GM12874 (cell line): ENCODE results near the gene VIT.

Experiments
- TF ChIP-seq, protein P1 (sequence below): IDR thresholded peaks from 2 replicates; pipeline ENCODE4 v1.5.1; 2011; ENCODE audit warnings: low read depth, mild to moderate bottlenecking, control low read depth, low read length, moderate library complexity; ENCODE audit not compliant: insufficient read depth

VIT gene

DNA sequence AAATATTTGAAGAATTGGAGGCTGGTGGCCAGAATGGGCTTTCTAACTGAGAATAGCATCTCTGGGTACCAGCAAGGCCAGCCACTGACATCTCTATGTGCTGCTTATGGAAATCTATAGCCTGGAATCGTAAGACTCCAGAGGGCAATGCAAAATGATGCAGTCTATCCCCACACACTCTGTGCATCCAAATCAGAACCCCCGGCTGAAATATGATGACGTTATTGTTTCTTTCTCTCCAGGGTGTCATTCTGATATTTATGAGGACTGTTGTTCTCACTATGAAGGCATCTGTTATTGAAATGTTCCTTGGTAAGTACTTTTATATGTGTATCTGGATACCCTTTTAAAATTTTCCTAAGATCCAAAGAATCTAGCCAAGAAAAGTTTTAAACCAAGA lies 19.6 kb downstream of the VIT start:
- TF ChIP-seq, protein P1, sequence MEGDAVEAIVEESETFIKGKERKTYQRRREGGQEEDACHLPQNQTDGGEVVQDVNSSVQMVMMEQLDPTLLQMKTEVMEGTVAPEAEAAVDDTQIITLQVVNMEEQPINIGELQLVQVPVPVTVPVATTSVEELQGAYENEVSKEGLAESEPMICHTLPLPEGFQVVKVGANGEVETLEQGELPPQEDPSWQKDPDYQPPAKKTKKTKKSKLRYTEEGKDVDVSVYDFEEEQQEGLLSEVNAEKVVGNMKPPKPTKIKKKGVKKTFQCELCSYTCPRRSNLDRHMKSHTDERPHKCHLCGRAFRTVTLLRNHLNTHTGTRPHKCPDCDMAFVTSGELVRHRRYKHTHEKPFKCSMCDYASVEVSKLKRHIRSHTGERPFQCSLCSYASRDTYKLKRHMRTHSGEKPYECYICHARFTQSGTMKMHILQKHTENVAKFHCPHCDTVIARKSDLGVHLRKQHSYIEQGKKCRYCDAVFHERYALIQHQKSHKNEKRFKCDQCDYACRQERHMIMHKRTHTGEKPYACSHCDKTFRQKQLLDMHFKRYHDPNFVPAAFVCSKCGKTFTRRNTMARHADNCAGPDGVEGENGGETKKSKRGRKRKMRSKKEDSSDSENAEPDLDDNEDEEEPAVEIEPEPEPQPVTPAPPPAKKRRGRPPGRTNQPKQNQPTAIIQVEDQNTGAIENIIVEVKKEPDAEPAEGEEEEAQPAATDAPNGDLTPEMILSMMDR = no peak

DNA sequence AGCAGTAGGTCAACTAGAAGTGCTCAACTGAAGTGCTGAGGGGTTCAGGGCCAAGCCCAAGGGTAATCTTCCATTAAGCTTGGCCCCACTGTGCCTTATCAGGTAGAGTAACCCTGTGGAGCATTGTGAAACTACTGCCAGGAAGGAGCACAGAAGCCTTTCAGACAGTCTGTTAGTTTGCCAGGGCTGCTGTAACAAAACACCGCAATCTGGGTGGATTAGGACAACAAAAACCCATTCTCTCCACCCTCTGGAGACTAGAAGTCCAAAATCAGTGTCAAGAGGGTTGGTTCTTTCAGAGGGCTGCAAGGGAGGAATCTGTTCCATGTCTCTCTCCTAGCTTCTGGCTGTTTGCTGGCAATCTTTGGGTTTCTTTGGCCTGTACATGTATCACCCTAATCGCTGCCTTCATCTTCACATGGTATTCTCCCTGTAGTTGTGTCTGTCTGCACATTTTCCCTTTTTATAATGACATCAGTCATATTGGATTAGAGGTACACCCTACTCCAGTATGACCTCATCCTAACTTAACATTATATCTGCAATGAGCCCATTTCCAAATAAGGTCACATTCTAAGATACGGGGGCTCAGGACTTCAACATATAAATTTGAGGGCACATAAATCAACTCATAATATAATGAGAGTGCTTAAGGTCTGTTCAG lies 21.2 kb downstream of the VIT start:
- TF ChIP-seq, protein P1 = no peak

DNA sequence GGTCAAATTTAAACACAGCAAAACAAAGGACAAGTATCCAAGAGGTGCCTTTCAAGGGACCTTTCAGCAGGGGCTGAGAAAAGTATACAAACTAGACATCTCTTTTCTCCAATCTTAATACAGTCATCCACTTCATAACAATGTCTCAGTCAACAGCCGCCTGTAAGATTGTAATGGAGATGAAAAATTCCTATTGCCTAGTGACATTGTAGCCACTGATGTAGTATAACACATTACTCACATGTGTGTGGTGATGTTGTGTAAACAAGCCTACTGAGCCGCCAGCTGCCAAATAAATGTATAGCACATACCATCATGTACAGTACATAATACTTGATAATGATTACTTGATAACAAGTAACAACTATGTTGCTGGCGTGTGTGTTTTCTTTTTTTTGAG lies 31.0 kb downstream of the VIT start:
- TF ChIP-seq, protein P1 = no peak

DNA sequence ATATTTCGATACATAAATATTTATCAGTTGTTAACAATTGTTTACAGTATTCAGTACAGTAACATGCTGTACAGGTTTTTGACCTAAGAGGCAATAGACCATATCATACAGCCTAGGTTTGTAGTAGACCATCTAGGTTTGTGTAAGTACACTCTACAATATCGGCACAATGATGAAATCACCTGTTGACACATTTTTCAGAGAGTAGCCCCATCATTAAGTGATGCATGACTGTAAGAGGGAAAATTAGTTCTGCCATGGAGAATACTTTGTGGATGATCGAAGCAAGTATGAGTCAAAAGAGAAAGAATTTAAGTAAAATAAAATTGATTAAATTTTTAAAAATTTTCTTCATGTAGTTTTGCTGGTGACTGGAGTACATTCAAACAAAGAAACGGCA lies 32.6 kb downstream of the VIT start:
- TF ChIP-seq, protein P1 = no peak

DNA sequence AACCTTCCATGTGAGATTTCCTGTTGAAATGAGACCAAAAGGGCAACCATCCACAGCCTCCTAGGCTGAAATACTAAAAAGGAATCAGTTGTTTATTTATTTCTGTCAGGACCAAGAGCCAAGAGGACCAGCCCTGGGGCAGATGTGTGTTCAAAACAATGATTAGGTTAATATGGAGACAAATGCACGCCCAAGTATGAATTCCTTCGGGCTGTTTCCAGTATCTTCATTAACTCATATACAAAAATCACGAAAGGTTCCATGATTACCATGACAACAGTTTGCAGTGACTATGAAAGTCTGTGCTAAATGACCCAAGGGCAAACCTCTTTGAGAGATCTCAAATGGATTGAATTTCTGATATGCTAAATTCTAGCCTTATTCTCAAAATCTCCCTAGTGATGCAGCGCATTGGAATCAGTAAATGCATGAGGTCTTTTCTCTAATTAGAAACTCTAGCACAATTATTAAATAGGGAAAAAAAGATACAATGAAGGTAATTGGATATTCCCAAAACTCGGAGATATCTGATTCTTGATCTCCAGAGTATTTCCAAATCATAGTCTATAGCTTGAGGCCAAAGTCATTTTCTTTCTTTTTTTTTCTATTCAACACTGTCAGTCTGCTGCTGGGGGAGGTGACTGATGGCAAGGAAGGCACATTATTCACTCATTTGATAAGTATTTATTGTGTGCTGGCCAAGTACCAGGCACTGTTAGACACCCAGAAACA lies 35.6 kb downstream of the VIT start:
- TF ChIP-seq, protein P1 = no peak

DNA sequence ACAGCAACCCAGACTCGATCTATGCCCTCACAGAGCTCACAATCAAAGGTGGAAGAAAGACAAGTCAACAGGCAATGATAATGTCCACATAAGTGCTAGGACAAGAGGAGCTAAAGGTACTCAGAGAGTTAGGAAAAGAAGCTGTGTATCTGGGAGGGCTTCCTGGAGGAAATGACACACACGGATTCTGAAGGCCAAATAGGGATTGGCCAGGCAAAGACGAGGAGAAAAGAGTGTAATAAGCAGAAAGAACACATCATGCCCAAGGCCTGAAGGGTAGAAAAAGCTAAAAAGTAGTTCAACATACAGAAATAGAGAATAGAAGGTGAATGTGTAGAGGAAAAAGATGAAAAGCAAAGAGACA lies 36.1 kb downstream of the VIT start:
- TF ChIP-seq, protein P1 = no peak

DNA sequence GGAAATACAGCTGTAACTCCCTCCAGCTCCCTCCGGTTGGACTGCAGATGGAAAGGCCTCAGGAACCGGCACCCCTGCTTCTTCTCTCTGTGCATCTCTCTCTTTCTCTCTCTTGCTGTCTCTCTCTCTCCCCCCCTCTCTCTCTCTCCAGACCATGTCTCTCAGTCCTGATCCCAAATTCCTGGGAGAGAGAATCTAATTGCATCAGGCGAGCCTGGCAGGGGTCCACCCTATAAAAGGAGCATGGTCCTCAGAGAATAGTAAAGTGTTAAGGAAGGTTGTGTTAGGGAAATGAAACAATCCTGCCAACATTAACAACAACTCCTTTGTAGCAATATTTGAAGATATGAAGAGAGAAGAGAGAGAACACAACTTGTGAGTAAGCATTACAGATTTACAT lies 36.7 kb downstream of the VIT start:
- TF ChIP-seq, protein P1 = no peak
